Neural progenitor cell (in vitro differentiated cells): ENCODE data around the gene CXCL5. TPM values are rescaled to one million over a fixed set of nuclear protein-coding genes. Genes with fewer than 3 reads are reported as not detected.

Source experiments
- DNase-seq: peaks from one replicate; pipeline ENCODE4 v3.0.0-alpha.2; 2016; ENCODE audit warnings: low spot score
- H2AFZ ChIP-seq: fragments of 200-600 bp; sonication (generic); replicated peaks from 2 replicates; pipeline ENCODE4 v1.6.1; 2016; ENCODE audit warnings: antibody characterized with exemption
- H3F3A ChIP-seq: fragments of 200-600 bp; sonication (generic); 2 replicates; pipeline ENCODE4 v1.6.1; 2016; ENCODE audit warnings: antibody characterized with exemption, low read depth
- H3K27ac ChIP-seq: fragments of 200-600 bp; sonication (generic); 2 replicates; pipeline ENCODE4 v1.5.1; 2016; ENCODE audit warnings: mild to moderate bottlenecking
- H3K27me3 ChIP-seq: fragments of 200-600 bp; sonication (generic); 2 replicates; pipeline ENCODE4 v1.6.1; 2016; ENCODE audit warnings: mild to moderate bottlenecking, moderate library complexity
- H3K36me3 ChIP-seq: fragments of 200-600 bp; sonication (generic); 2 replicates; pipeline ENCODE4 v1.5.1; 2016
- H3K4me1 ChIP-seq: fragments of 200-600 bp; sonication (generic); 2 replicates; pipeline ENCODE4 v1.6.1; 2016; ENCODE audit warnings: mixed run types
- H3K4me2 ChIP-seq: fragments of 200-600 bp; sonication (generic); 2 replicates; pipeline ENCODE4 v1.6.1; 2016
- H3K4me3 ChIP-seq: fragments of 200-600 bp; sonication (generic); 2 replicates; pipeline ENCODE4 v1.5.1; 2016
- H3K79me2 ChIP-seq: fragments of 200-600 bp; sonication (generic); 2 replicates; pipeline ENCODE4 v1.6.1; 2016; ENCODE audit warnings: low read depth
- H3K9ac ChIP-seq: fragments of 200-600 bp; sonication (generic); 2 replicates; pipeline ENCODE4 v1.6.1; 2016
- H3K9me3 ChIP-seq: fragments of 200-600 bp; sonication (generic); 2 replicates; pipeline ENCODE4 v1.5.1; 2016; ENCODE audit warnings: low read depth
- H4K20me1 ChIP-seq: fragments of 200-600 bp; sonication (generic); 2 replicates; pipeline ENCODE4 v1.6.1; 2016; ENCODE audit warnings: low read depth
- H3K27ac Mint-ChIP-seq: 3 replicates; pipeline ENCODE4 v1.8.0; 2021; ENCODE audit warnings: mixed read lengths
- H3K27me3 Mint-ChIP-seq: 2 replicates; pipeline ENCODE4 v1.8.0; 2022; ENCODE audit warnings: low read depth, mild to moderate bottlenecking, inconsistent platforms, moderate library complexity, mixed read lengths; ENCODE audit not compliant: insufficient read depth
- H3K36me3 Mint-ChIP-seq: 3 replicates; pipeline ENCODE4 v1.8.0; 2021; ENCODE audit warnings: mixed read lengths
- H3K4me1 Mint-ChIP-seq: 3 replicates; pipeline ENCODE4 v1.8.0; 2021; ENCODE audit warnings: mixed read lengths
- H3K4me3 Mint-ChIP-seq: 3 replicates; pipeline ENCODE4 v1.8.0; 2021; ENCODE audit warnings: mild to moderate bottlenecking, moderate library complexity, mixed read lengths
- H3K9me3 Mint-ChIP-seq: 3 replicates; pipeline ENCODE4 v1.8.0; 2020; ENCODE audit warnings: mixed read lengths
- CTCF ChIP-seq: fragments of 200-600 bp; sonication (generic); IDR thresholded peaks from 2 replicates; pipeline ENCODE4 v1.5.1; 2017; ENCODE audit warnings: antibody characterized with exemption, mild to moderate bottlenecking
- EZH2 ChIP-seq: fragments of 200-600 bp; sonication (generic); IDR thresholded peaks from 2 replicates; pipeline ENCODE4 v1.6.1; 2017; ENCODE audit warnings: antibody characterized with exemption, mild to moderate bottlenecking, moderate library complexity
- EZH2phosphoT487 ChIP-seq: fragments of 200-600 bp; sonication (generic); IDR thresholded peaks from 2 replicates; pipeline ENCODE4 v1.6.1; 2017; ENCODE audit warnings: antibody characterized with exemption
- total RNA-seq: library from RNA; depleted of rRNA; stranded (reverse); fragments of >200 nt; gene quantifications from 2 replicates; pipeline ENCODE4 v1.2.3, GENCODE V29; 2015; ENCODE audit warnings: low replicate concordance

The CXCL5 gene
- total RNA-seq, 1 donor from 2014 or later = 0.15 TPM

- no peaks in the 10 kb centered on the region for H3K36me3 Mint-ChIP-seq
- peaks cover 3% of the 10 kb centered on the region for H3K27me3 Mint-ChIP-seq
- H3K4me2 ChIP-seq = no peak overlapping the region
- H2AFZ ChIP-seq = no peak overlapping the region
- H3F3A ChIP-seq = no peaks in the 10 kb centered on the region
- H3K4me3 Mint-ChIP-seq = no peak overlapping the region
- no peak for DNase-seq
- no peaks in the 10 kb centered on the region for H3K79me2 ChIP-seq
- H3K9me3 ChIP-seq = no peaks in the 10 kb centered on the region
- H3K9me3 Mint-ChIP-seq = no peaks in the 10 kb centered on the region
- H3K36me3 ChIP-seq = no peaks in the 10 kb centered on the region
- no peak overlapping the region for H3K27ac ChIP-seq
- H3K4me1 Mint-ChIP-seq = no peaks in the 10 kb centered on the region
- no peak overlapping the region for H3K9ac ChIP-seq
- no peak overlapping the region for H3K4me3 ChIP-seq
- TF ChIP-seq EZH2 = no peak
- TF ChIP-seq CTCF = no peak
- TF ChIP-seq EZH2phosphoT487 = no peak
- no peaks in the 10 kb centered on the region for H3K4me1 ChIP-seq
- H3K27ac Mint-ChIP-seq = no peak overlapping the region
- no peaks in the 10 kb centered on the region for H3K27me3 ChIP-seq
- no peaks in the 10 kb centered on the region for H4K20me1 ChIP-seq
Measured at GRCh38 chr4:73989031-73989430, 9.4 kb downstream of the CXCL5 start.

- Histone ChIP-seq H3K4me1 (no peaks in the 10 kb centered on the region), H3K4me2 (no peak within 1 kb of the TSS), H3K36me3 (no peaks in the 10 kb centered on the region), H3K9ac (no peak within 1 kb of the TSS), H3K9me3 (no peaks in the 10 kb centered on the region), H3K27me3 (no peaks in the 10 kb centered on the region), H2AFZ (no peak within 1 kb of the TSS), H3F3A (no peaks in the 10 kb centered on the region), H3K79me2 (no peaks in the 10 kb centered on the region), H4K20me1 (no peaks in the 10 kb centered on the region), H3K27ac (no peak within 1 kb of the TSS), H3K4me3 (no peak within 1 kb of the TSS)
- no peaks in the 10 kb centered on the region for H3K36me3 Mint-ChIP-seq
- H3K27ac Mint-ChIP-seq = no peak within 1 kb of the TSS
- DNase-seq = no peak
- no peaks in the 10 kb centered on the region for H3K4me1 Mint-ChIP-seq
- TF ChIP-seq EZH2 (no peak), CTCF (no peak), EZH2phosphoT487 (no peak)
- no peaks in the 10 kb centered on the region for H3K9me3 Mint-ChIP-seq
- H3K27me3 Mint-ChIP-seq = peaks cover 3% of the 10 kb centered on the region
- H3K4me3 Mint-ChIP-seq = no peak within 1 kb of the TSS
Measured at GRCh38 chr4:73988061-73988460, 10.4 kb downstream of the CXCL5 start, which contains the start of gene PPBP. PPBP (minus strand) TSS chr4:73988190; CDS start chr4:73988103, 87 bp downstream.

- Histone ChIP-seq H3K4me1 (no peaks in the 10 kb centered on the region), H3K36me3 (no peaks in the 10 kb centered on the region), H3K27ac (no peak overlapping the region), H3K4me2 (no peak overlapping the region), H3K27me3 (peaks cover 8% of the 10 kb centered on the region), H3K9ac (no peak overlapping the region), H3K9me3 (no peaks in the 10 kb centered on the region), H3F3A (no peaks in the 10 kb centered on the region), H3K79me2 (no peaks in the 10 kb centered on the region), H3K4me3 (no peak overlapping the region), H4K20me1 (no peaks in the 10 kb centered on the region), H2AFZ (no peak overlapping the region)
- H3K27ac Mint-ChIP-seq = no peak overlapping the region
- no peak for DNase-seq
- H3K27me3 Mint-ChIP-seq = peaks cover 3% of the 10 kb centered on the region
- H3K4me3 Mint-ChIP-seq = no peak overlapping the region
- no peaks in the 10 kb centered on the region for H3K4me1 Mint-ChIP-seq
- H3K36me3 Mint-ChIP-seq = no peaks in the 10 kb centered on the region
- TF ChIP-seq EZH2phosphoT487 = no peak
- no peak for TF ChIP-seq CTCF
- TF ChIP-seq EZH2 = no peak
- H3K9me3 Mint-ChIP-seq = no peaks in the 10 kb centered on the region
Measured at GRCh38 chr4:73985528-73985852, 13.0 kb downstream of the CXCL5 start.
